GM12865 (cell line): ENCODE measurements around the gene ADCY1.

Experiments used
- DNase-seq: peaks from one replicate; pipeline ENCODE4 v3.0.0; 2010; ENCODE audit warnings: low read depth
- H3K4me3 ChIP-seq: 2 replicates; pipeline ENCODE4 v1.5.1; 2011; ENCODE audit warnings: mild to moderate bottlenecking, low read depth, low read length, control low read depth
- CTCF ChIP-seq: IDR thresholded peaks from 2 replicates; pipeline ENCODE4 v1.5.1; 2011; ENCODE audit warnings: low read length, control low read depth, low read depth, inconsistent platforms; ENCODE audit not compliant: insufficient read depth; ENCODE audit errors: missing control alignments

The ADCY1 gene

GRCh38 chr7:45646207-45646821, 72.1 kb downstream of the ADCY1 start:
- DNase-seq: no peak
- no peak overlapping the region for H3K4me3 ChIP-seq
- TF ChIP-seq CTCF: no peak

- H3K4me3 ChIP-seq: no peak overlapping the region
- no peak for TF ChIP-seq CTCF
- DNase-seq: no peak
These were observed 73.0 kb downstream of the ADCY1 start for GRCh38 chr7:45646996-45647825.

- no peak for DNase-seq
- no peak for TF ChIP-seq CTCF
- H3K4me3 ChIP-seq: no peak overlapping the region
These were observed 74.0 kb downstream of the ADCY1 start for GRCh38 chr7:45647967-45648670.

- no peak for DNase-seq
- no peak for TF ChIP-seq CTCF
- no peak overlapping the region for H3K4me3 ChIP-seq
These were observed 74.5 kb downstream of the ADCY1 start for GRCh38 chr7:45648671-45648995.

GRCh38 chr7:45649560-45650346, 75.6 kb downstream of the ADCY1 start:
- TF ChIP-seq CTCF: no peak
- no peak for DNase-seq
- no peak overlapping the region for H3K4me3 ChIP-seq

- no peak overlapping the region for H3K4me3 ChIP-seq
- no peak for TF ChIP-seq CTCF
- no peak for DNase-seq
These were observed 76.5 kb downstream of the ADCY1 start for GRCh38 chr7:45650404-45651394.
